ENCODE data around the gene C9orf78.

C9orf78 gene

GRCh38 chr9:129839324-129840023, 4.4 kb upstream of the C9orf78 start:
- DNase-seq: peak; percentile 40

GRCh38 chr9:129838707-129839259, 3.7 kb upstream of the C9orf78 start:
- DNase-seq: no peak

GRCh38 chr9:129836311-129837007, 1.4 kb upstream of the C9orf78 start:
- no peak for DNase-seq

GRCh38 chr9:129835860-129836223, 767 bp upstream of the C9orf78 start:
- no peak for DNase-seq

GRCh38 chr9:129834489-129835127, 467 bp downstream of the C9orf78 start:
- no peak for DNase-seq

GRCh38 chr9:129832982-129833381, 2.1 kb downstream of the C9orf78 start:
- no peak for DNase-seq

GRCh38 chr9:129828969-129829368, 6.1 kb downstream of the C9orf78 start:
- DNase-seq: no peak

GRCh38 chr9:129828051-129828450, 7.0 kb downstream of the C9orf78 start:
- DNase-seq: no peak

GRCh38 chr9:129826759-129827158, 8.3 kb downstream of the C9orf78 start:
- DNase-seq: no peak

- DNase-seq: no peak
These were observed 8.7 kb downstream of the C9orf78 start for GRCh38 chr9:129826344-129826743.

- DNase-seq: peak; percentile 96
These were observed 11.0 kb downstream of the C9orf78 start, which contains the start of gene TOR1A for GRCh38 chr9:129823935-129824601. TSS of gene TOR1A (minus strand) at chr9:129824136. CDS start at chr9:129824085, 51 bp downstream.

- no peak for DNase-seq
These were observed 11.5 kb downstream of the C9orf78 start for GRCh38 chr9:129823542-129823934.

GRCh38 chr9:129822898-129823541, 12.1 kb downstream of the C9orf78 start:
- no peak for DNase-seq

GRCh38 chr9:129816501-129817435, 18.3 kb downstream of the C9orf78 start:
- no peak for DNase-seq

- no peak for DNase-seq
These were observed 19.8 kb downstream of the C9orf78 start for GRCh38 chr9:129815278-129815677.

GRCh38 chr9:129814432-129815223, 20.4 kb downstream of the C9orf78 start:
- no peak for DNase-seq

GRCh38 chr9:129813661-129814060, 21.4 kb downstream of the C9orf78 start:
- no peak for DNase-seq

GRCh38 chr9:129812385-129812784, 22.7 kb downstream of the C9orf78 start:
- DNase-seq: no peak

- DNase-seq: no peak
These were observed 23.1 kb downstream of the C9orf78 start for GRCh38 chr9:129811967-129812363.

- no peak for DNase-seq
These were observed 24.3 kb downstream of the C9orf78 start for GRCh38 chr9:129810788-129811187.

- DNase-seq: no peak
These were observed 25.0 kb downstream of the C9orf78 start for GRCh38 chr9:129810116-129810515.

Data from NCI-H1092 treated with DMSO at 0.1 percent for 48 hours (cell line).